Measurements from ENCODE around the gene RBFOX1. TPM values are rescaled to one million over a fixed set of nuclear protein-coding genes. Genes with fewer than 3 reads are reported as not detected.

RBFOX1 gene
- total RNA-seq, 4 donors from 2014 or later = 0.08 to 0.32 TPM; not detected in 2

- Histone ChIP-seq H3K9me3 (no peaks in the 10 kb centered on the region), H3K27me3 (peaks cover 4% of the 10 kb centered on the region), H3K4me3 (no peak overlapping the region), H3K4me1 (no peaks in the 10 kb centered on the region), H3K27ac (no peak overlapping the region), H3K36me3 (no peaks in the 10 kb centered on the region)
- WGBS = 87% methylated on average over 9 of the region's 9 CpGs
- no peak for TF ChIP-seq EP300 (IDR thresholded peaks at IDR 0.05)
- TF ChIP-seq CTCF (IDR thresholded peaks at IDR 0.05) = no peak
- no peak for TF ChIP-seq POLR2AphosphoS5 (IDR thresholded peaks at IDR 0.05)
- TF ChIP-seq POLR2A (IDR thresholded peaks at IDR 0.05) = no peak
- no peak for DNase-seq (ENCODE audit: low spot score in 2 of 2)
These were observed 319.3 kb downstream of the RBFOX1 start for GRCh38 chr16:7651803-7652570.

DNA sequence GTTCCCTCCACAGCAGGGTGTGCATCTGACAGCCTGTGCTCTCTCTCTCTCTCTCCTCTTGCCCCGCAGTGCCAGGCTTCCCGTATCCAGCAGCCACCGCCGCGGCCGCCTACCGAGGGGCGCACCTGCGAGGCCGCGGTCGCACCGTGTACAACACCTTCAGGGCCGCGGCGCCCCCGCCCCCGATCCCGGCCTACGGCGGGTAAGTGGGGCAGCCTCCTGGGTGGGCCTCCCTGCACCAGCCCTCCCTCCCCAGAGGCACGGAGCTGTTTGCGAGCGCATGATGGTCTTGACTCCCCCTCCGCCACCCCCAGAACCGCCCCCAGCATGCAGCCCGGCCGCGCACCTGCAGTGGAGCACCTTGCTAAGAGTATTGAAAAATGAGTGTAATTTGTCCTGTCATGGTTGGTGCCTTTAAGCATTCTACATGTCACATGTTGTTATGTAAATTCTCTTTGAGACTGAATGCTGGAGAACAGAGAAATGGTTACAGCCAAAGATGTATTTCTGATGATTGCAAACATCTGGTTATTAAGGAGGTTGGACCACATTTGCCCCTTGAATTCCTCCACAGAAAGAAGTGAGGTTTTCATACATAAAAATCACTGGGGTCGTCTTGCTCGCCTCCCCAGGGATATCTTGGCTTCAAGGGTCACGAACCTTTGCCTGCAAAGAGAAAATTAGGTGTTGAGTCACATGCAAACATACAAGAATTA, 321.3 kb downstream of the RBFOX1 start:
- Histone ChIP-seq H3K4me1 (no peaks in the 10 kb centered on the region), H3K9me3 (no peaks in the 10 kb centered on the region), H3K27me3 (peaks cover 4% of the 10 kb centered on the region), H3K4me3 (no peak overlapping the region), H3K27ac (no peak overlapping the region), H3K36me3 (no peaks in the 10 kb centered on the region)
- no peak for DNase-seq (ENCODE audit: low spot score in 2 of 2)
- TF ChIP-seq CTCF (IDR thresholded peaks at IDR 0.05) (no peak), POLR2AphosphoS5 (IDR thresholded peaks at IDR 0.05) (no peak), POLR2A (IDR thresholded peaks at IDR 0.05) (no peak), EP300 (IDR thresholded peaks at IDR 0.05) (no peak)
- WGBS = 76% methylated on average over 32 of the region's 32 CpGs

DNA sequence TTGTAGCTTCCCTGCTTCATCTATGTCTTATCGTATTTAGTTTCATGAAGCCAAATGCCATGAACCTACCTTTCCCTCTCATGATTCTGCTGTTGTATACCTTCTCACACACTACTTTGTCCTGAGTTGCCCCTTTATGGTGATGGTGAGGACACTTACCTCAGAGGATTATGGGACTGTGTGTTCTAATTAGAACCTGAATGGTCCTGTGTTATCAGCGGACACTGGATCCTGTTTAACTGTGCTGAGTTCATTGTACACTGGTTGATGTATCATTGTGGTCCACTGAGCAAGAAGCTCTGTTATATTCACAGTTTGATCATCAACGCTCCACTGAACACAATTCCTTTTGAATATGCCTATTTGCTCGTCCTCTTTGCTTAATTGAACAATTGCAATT, 343.0 kb downstream of the RBFOX1 start:
- DNase-seq (ENCODE audit: low spot score in 2 of 2) = no peak
- 90% methylated on average over 4 of the region's 4 CpGs for WGBS
- no peak overlapping the region for H3K4me3 ChIP-seq
- no peaks in the 10 kb centered on the region for H3K36me3 ChIP-seq
- H3K4me1 ChIP-seq = no peaks in the 10 kb centered on the region
- TF ChIP-seq CTCF (IDR thresholded peaks at IDR 0.05) (no peak), POLR2AphosphoS5 (IDR thresholded peaks at IDR 0.05) (no peak), POLR2A (IDR thresholded peaks at IDR 0.05) (no peak), EP300 (IDR thresholded peaks at IDR 0.05) (no peak)
- no peak overlapping the region for H3K27ac ChIP-seq
- no peaks in the 10 kb centered on the region for H3K27me3 ChIP-seq
- no peaks in the 10 kb centered on the region for H3K9me3 ChIP-seq

- Histone ChIP-seq H3K36me3 (no peaks in the 10 kb centered on the region), H3K4me1 (no peaks in the 10 kb centered on the region), H3K27ac (no peak overlapping the region), H3K9me3 (no peaks in the 10 kb centered on the region), H3K4me3 (no peak overlapping the region), H3K27me3 (no peaks in the 10 kb centered on the region)
- WGBS = 82% methylated on average over 4 of the region's 4 CpGs
- DNase-seq (ENCODE audit: low spot score in 2 of 2) = no peak
- TF ChIP-seq POLR2AphosphoS5 (IDR thresholded peaks at IDR 0.05) = no peak
- no peak for TF ChIP-seq POLR2A (IDR thresholded peaks at IDR 0.05)
- TF ChIP-seq EP300 (IDR thresholded peaks at IDR 0.05) = no peak
- no peak for TF ChIP-seq CTCF (IDR thresholded peaks at IDR 0.05)
These were observed 347.7 kb downstream of the RBFOX1 start for GRCh38 chr16:7680296-7680695.

- TF ChIP-seq POLR2AphosphoS5 (IDR thresholded peaks at IDR 0.05) (no peak), POLR2A (IDR thresholded peaks at IDR 0.05) (no peak), CTCF (IDR thresholded peaks at IDR 0.05) (no peak), EP300 (IDR thresholded peaks at IDR 0.05) (no peak)
- 74% methylated on average over 5 of the region's 5 CpGs for WGBS
These were observed 356.2 kb downstream of the RBFOX1 start for GRCh38 chr16:7688811-7689210.

More at GRCh38 chr16:7688811-7689210, 356.2 kb downstream of the RBFOX1 start:
- Histone ChIP-seq H3K4me1 (no peaks in the 10 kb centered on the region), H3K27me3 (no peaks in the 10 kb centered on the region), H3K9me3 (no peaks in the 10 kb centered on the region), H3K36me3 (no peaks in the 10 kb centered on the region), H3K4me3 (no peak overlapping the region), H3K27ac (no peak overlapping the region)
- DNase-seq (ENCODE audit: low spot score in 2 of 2) = no peak
